Left ventricle myocardium inferior (tissue), 1 donor: Measurements from ENCODE around the gene IFNG. TPM values are rescaled to one million over a fixed set of nuclear protein-coding genes. Genes with fewer than 3 reads are reported as not detected.
"Not testable (repeated sequence)": the region's sequence is repeated elsewhere in the genome, so short reads cannot be mapped to it uniquely, and the experiment has no call there.

Source experiments
- DNase-seq: peaks from one replicate; pipeline ENCODE4 v3.0.0-alpha.2; 2020
- H3K27ac ChIP-seq: fragments of 200-600 bp; replicated peaks from 2 replicates; pipeline ENCODE4 v1.8.0; 2021
- H3K27me3 ChIP-seq: fragments of 200-600 bp; 2 replicates; pipeline ENCODE4 v1.8.0; 2021; ENCODE audit warnings: low read depth
- H3K36me3 ChIP-seq: fragments of 200-600 bp; 2 replicates; pipeline ENCODE4 v1.8.0; 2021
- H3K4me1 ChIP-seq: fragments of 200-600 bp; 2 replicates; pipeline ENCODE4 v1.8.0; 2021
- H3K4me3 ChIP-seq: fragments of 200-600 bp; 2 replicates; pipeline ENCODE4 v1.8.0; 2021; ENCODE audit warnings: mild to moderate bottlenecking, moderate library complexity
- H3K9me3 ChIP-seq: fragments of 200-600 bp; replicated peaks from 2 replicates; pipeline ENCODE4 v1.8.0; 2021
- intact Hi-C: fragments of 100-400 bp; cut with micrococcal nuclease; formaldehyde crosslinking; loops from one replicate; pipeline ENCODE4 v1.11.0; 2022
- total RNA-seq: library from RNA; stranded (reverse); fragmentation: NEBNext Ultra II Directional; extraction: Animal tissue kit (Norgen Biotek cat#: 25700); gene quantifications from one replicate; pipeline ENCODE4 v1.2.1, GENCODE V29; 2021
- TF ChIP-seq, protein P1 (sequence below): fragments of 200-600 bp; IDR thresholded peaks from 2 replicates; pipeline ENCODE4 v1.8.0; 2021; ENCODE audit warnings: antibody characterized with exemption, mild to moderate bottlenecking, borderline replicate concordance
- donor health status: DM: no; HTN: yes; CAD: no; lungs with severe emphysema.

The IFNG gene
- total RNA-seq, 1 donor from 2014 or later, result not detected

DNA sequence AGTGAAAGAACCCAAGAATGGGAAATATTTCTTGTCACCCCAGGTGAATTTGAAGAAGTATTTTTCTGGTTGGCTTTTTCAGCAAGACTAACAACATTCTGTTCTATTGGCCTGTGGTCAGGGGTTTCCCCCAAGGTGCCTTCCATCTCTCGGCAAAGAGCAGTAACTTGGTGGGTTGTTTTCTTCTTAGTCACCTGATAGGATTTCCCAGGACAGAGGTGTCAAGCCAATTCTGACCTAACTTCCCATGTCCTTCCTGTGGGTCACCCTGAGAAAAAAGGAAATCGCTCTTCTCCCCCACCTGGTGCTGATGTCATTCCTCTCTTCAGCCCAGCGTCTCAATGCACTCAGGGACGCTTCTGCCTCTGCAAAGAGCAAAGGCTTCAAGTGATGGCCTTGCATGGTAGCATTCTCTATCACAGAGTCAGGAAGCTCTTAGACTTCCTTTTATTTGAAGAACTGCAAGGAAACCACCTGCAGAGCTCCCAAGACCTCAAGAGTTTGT is 16.1 kb upstream of the IFNG start:
- no peaks in the 10 kb centered on the region for H3K27me3 ChIP-seq
- no peaks in the 10 kb centered on the region for H3K36me3 ChIP-seq
- no peaks in the 10 kb centered on the region for H3K9me3 ChIP-seq
- TF ChIP-seq, protein P1, sequence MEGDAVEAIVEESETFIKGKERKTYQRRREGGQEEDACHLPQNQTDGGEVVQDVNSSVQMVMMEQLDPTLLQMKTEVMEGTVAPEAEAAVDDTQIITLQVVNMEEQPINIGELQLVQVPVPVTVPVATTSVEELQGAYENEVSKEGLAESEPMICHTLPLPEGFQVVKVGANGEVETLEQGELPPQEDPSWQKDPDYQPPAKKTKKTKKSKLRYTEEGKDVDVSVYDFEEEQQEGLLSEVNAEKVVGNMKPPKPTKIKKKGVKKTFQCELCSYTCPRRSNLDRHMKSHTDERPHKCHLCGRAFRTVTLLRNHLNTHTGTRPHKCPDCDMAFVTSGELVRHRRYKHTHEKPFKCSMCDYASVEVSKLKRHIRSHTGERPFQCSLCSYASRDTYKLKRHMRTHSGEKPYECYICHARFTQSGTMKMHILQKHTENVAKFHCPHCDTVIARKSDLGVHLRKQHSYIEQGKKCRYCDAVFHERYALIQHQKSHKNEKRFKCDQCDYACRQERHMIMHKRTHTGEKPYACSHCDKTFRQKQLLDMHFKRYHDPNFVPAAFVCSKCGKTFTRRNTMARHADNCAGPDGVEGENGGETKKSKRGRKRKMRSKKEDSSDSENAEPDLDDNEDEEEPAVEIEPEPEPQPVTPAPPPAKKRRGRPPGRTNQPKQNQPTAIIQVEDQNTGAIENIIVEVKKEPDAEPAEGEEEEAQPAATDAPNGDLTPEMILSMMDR, result no peak
- H3K27ac ChIP-seq, result no peak overlapping the region
- H3K4me3 ChIP-seq, result no peak overlapping the region
- DNase-seq, result no peak
- intact Hi-C loops, result no loop called here
- H3K4me1 ChIP-seq, result no peaks in the 10 kb centered on the region

- DNase-seq, H3K27ac ChIP-seq, H3K9me3 ChIP-seq, H3K36me3 ChIP-seq, intact Hi-C loops, H3K4me3 ChIP-seq, H3K27me3 ChIP-seq, H3K4me1 ChIP-seq: not testable (repeated sequence)
Measured at GRCh38 chr12:68174761-68175160, 15.2 kb upstream of the IFNG start.

DNA sequence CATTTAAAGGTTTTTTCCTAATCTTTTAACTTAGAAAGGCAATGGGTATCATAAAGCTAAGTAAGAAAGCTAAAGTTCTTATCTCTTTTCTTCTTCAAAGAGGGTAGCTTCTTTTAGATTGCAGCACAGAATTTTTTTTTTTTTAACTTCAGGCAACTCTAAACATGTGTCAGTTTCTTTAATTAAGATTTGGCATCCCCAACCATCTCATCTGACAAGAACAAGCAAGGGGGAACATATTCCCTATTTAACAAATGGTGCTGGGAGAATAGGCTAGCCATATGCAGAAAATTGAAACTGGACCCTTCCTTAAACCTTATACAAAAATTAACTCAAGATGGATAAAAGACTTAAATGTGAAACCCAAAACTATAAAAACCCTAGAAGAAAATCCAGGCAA is 14.3 kb upstream of the IFNG start:
- no peaks in the 10 kb centered on the region for H3K4me1 ChIP-seq
- DNase-seq, result no peak
- H3K27me3 ChIP-seq, result no peaks in the 10 kb centered on the region
- TF ChIP-seq, protein P1, result no peak
- H3K9me3 ChIP-seq, result no peaks in the 10 kb centered on the region
- H3K27ac ChIP-seq, result no peak overlapping the region
- intact Hi-C loops, result no loop called here
- H3K4me3 ChIP-seq, result no peak overlapping the region
- no peaks in the 10 kb centered on the region for H3K36me3 ChIP-seq

- no peaks in the 10 kb centered on the region for H3K9me3 ChIP-seq
- TF ChIP-seq, protein P1, result no peak
- H3K4me3 ChIP-seq, result no peak overlapping the region
- no peak overlapping the region for H3K27ac ChIP-seq
- intact Hi-C loops, result no loop called here
- H3K36me3 ChIP-seq, result no peaks in the 10 kb centered on the region
- no peak for DNase-seq
- no peaks in the 10 kb centered on the region for H3K27me3 ChIP-seq
- H3K4me1 ChIP-seq, result no peaks in the 10 kb centered on the region
Measured at GRCh38 chr12:68170726-68171125, 11.2 kb upstream of the IFNG start.

GRCh38 chr12:68169213-68169889 is 9.8 kb upstream of the IFNG start:
- Histone ChIP-seq H3K36me3 (no peaks in the 10 kb centered on the region), H3K4me3 (no peak overlapping the region), H3K9me3 (no peaks in the 10 kb centered on the region), H3K4me1 (no peaks in the 10 kb centered on the region), H3K27ac (no peak overlapping the region), H3K27me3 (no peaks in the 10 kb centered on the region)
- no peak for DNase-seq
- intact Hi-C loops, result no loop called here
- TF ChIP-seq, protein P1, result no peak

DNA sequence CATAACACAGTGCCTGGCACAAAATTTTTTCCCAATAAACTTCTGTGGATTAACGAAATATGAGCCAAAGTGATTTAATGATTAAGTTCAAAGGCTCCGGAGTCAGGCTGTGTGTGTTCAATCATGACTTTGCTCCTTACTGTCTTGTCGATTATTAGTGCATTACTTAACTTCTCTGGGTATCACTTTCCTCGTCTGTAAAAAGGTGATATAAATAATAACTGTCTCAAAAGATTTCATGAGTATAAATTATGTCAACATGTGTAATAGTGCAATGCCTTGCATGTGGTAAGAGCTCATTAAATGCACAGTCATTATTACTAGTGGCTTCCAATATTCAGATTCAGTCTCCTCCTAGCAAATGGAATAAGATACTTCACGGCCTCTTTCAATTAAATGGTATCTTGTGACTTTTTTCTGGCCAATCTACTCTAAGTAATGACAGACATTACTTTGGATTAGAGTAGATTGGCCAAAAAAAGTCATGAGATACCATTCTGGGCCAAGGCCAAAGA is 6.8 kb upstream of the IFNG start:
- DNase-seq, result no peak
- TF ChIP-seq, protein P1, result no peak
- intact Hi-C loops, result no loop called here
- no peaks in the 10 kb centered on the region for H3K4me1 ChIP-seq
- H3K27me3 ChIP-seq, result no peaks in the 10 kb centered on the region
- no peaks in the 10 kb centered on the region for H3K36me3 ChIP-seq
- H3K27ac ChIP-seq, result no peak overlapping the region
- no peaks in the 10 kb centered on the region for H3K9me3 ChIP-seq
- H3K4me3 ChIP-seq, result no peak overlapping the region
